NCI-H146 treated with DMSO at 0.1 percent for 48 hours (cell line): Measurements from ENCODE around the gene DDHD1.
"Not testable (repeated sequence)": the region's sequence is repeated elsewhere in the genome, so short reads cannot be mapped to it uniquely, and the experiment has no call there.

Experiments
- DNase-seq: peaks from one replicate; lab custom pipeline; 2025; ENCODE audit not compliant: unreplicated experiment; lab: John Stamatoyannopoulos, UW

DDHD1 gene

GRCh38 chr14:53152184-53152886 lies 788 bp downstream of the DDHD1 start:
- DNase-seq = no peak

- peak; percentile 39 for DNase-seq
These were observed 1.5 kb downstream of the DDHD1 start for GRCh38 chr14:53151523-53152183.

- DNase-seq = no peak
These were observed 3.3 kb downstream of the DDHD1 start for GRCh38 chr14:53149668-53150316.

- DNase-seq = no peak
These were observed 4.5 kb downstream of the DDHD1 start for GRCh38 chr14:53148671-53149070.

- DNase-seq = no peak
These were observed 5.2 kb downstream of the DDHD1 start for GRCh38 chr14:53147893-53148292.

GRCh38 chr14:53147208-53147607 lies 5.9 kb downstream of the DDHD1 start:
- DNase-seq = no peak

GRCh38 chr14:53146739-53147138 lies 6.4 kb downstream of the DDHD1 start:
- no peak for DNase-seq

- no peak for DNase-seq
These were observed 8.9 kb downstream of the DDHD1 start for GRCh38 chr14:53144244-53144643.

- no peak for DNase-seq
These were observed 12.5 kb downstream of the DDHD1 start for GRCh38 chr14:53140585-53140984.

- DNase-seq = no peak
These were observed 15.4 kb downstream of the DDHD1 start for GRCh38 chr14:53137568-53138203.

GRCh38 chr14:53130491-53130890 lies 22.6 kb downstream of the DDHD1 start:
- DNase-seq = not testable (repeated sequence)

- no peak for DNase-seq
These were observed 24.7 kb downstream of the DDHD1 start for GRCh38 chr14:53128303-53129028.

- DNase-seq = no peak
These were observed 25.3 kb downstream of the DDHD1 start for GRCh38 chr14:53127832-53128231.

GRCh38 chr14:53127151-53127550 lies 26.0 kb downstream of the DDHD1 start:
- DNase-seq = no peak

GRCh38 chr14:53126731-53127130 lies 26.4 kb downstream of the DDHD1 start:
- DNase-seq = no peak

- DNase-seq = no peak
These were observed 28.3 kb downstream of the DDHD1 start for GRCh38 chr14:53124786-53125185.

GRCh38 chr14:53121419-53121818 lies 31.7 kb downstream of the DDHD1 start:
- not testable (repeated sequence) for DNase-seq

GRCh38 chr14:53117479-53117878 lies 35.6 kb downstream of the DDHD1 start:
- not testable (repeated sequence) for DNase-seq

GRCh38 chr14:53113989-53114388 lies 39.1 kb downstream of the DDHD1 start:
- DNase-seq = no peak

GRCh38 chr14:53110096-53110495 lies 43.0 kb downstream of the DDHD1 start:
- DNase-seq = no peak
